Kidney (tissue), 14 donors: Measurements from ENCODE around the gene ADAM8. TPM values are rescaled to one million over a fixed set of nuclear protein-coding genes. Genes with fewer than 3 reads are reported as not detected.

Source experiments
- DNase-seq, 5 donors: peaks; one replicate each; pipeline ENCODE4 v3.0.0-alpha.2; 2013 to 2020
- FAIRE-seq: peaks from 2 replicates; lab custom pipeline; 2012; peaks lifted over from hg19 to GRCh38; lab: Jason Lieb, UNC
- H3K27ac ChIP-seq, 2 donors: one replicate each; pipeline ENCODE4 v1.7.0; 2013; ENCODE audit warnings: low read depth in 2 of 2, low read length in 2 of 2, inconsistent platforms in 1 of 2
- H3K27me3 ChIP-seq: one replicate; pipeline ENCODE4 v1.7.1; 2013; ENCODE audit warnings: low read length, inconsistent platforms; ENCODE audit not compliant: control insufficient read depth, insufficient read depth
- H3K36me3 ChIP-seq, 3 donors: one replicate each; pipeline versions ENCODE4 v1.7.0 to v1.7.1; 2013; ENCODE audit warnings: low read length in 3 of 3, control low read depth in 1 of 3, inconsistent platforms in 1 of 3; ENCODE audit not compliant: insufficient read depth in 3 of 3, control insufficient read depth in 2 of 3
- H3K4me1 ChIP-seq, 3 donors: one replicate each; pipeline versions ENCODE4 v1.7.0 to v1.7.1; 2013; ENCODE audit warnings: low read length in 3 of 3, inconsistent platforms in 1 of 3, low read depth in 1 of 3; ENCODE audit not compliant: control insufficient read depth in 2 of 3, insufficient read depth in 2 of 3
- H3K4me3 ChIP-seq, 3 donors: one replicate each; pipeline versions ENCODE4 v1.7.0 to v1.8.1; 2013; ENCODE audit warnings: low read length in 3 of 3, control low read depth in 1 of 3, inconsistent platforms in 1 of 3
- H3K9ac ChIP-seq, 3 donors: one replicate each; pipeline versions ENCODE4 v1.7.0 to v1.7.1; 2013; ENCODE audit warnings: low read length in 3 of 3, control low read depth in 1 of 3, inconsistent platforms in 1 of 3
- H3K9me3 ChIP-seq, 3 donors: one replicate each; pipeline versions ENCODE4 v1.7.0 to v1.7.1; 2013; ENCODE audit warnings: low read length in 3 of 3, control low read depth in 1 of 3, inconsistent platforms in 1 of 3; ENCODE audit not compliant: control insufficient read depth in 2 of 3, insufficient read depth in 1 of 3
- intact Hi-C: fragments of 100-400 bp; cut with DNase I; formaldehyde crosslinking; loops from one replicate; pipeline ENCODE4 v1.11.1; 2022
- polyA plus RNA-seq: library from polyadenylated mRNA; stranded (reverse); fragments of 350-450 nt; fragmentation: Illumina TruSeq; extraction: RNeasy Lipid Tissue Mini Kit (QIAGEN cat#74804); gene quantifications from one replicate; pipeline ENCODE4 v1.2.3, GENCODE V29; 2014; ENCODE audit warnings: low read depth, low replicate concordance; ENCODE audit not compliant: insufficient read depth
- total RNA-seq: library from RNA; stranded (reverse); fragmentation: NEBNext Ultra II Directional; extraction: Animal tissue kit (Norgen Biotek cat#: 25700); gene quantifications from one replicate; pipeline ENCODE4 v1.2.1, GENCODE V29; 2021
- TF ChIP-seq, protein P1 (sequence below): IDR thresholded peaks from 3 replicates; pipeline ENCODE4 v1.5.1; 2012; ENCODE audit warnings: mild to moderate bottlenecking, moderate library complexity, borderline replicate concordance; ENCODE audit not compliant: insufficient read depth; ENCODE audit errors: extremely low read depth
- donor health status: control.
- donor health status: control.
- donor health status: control.
- donor health status: control.
- donor health status: control.
- donor health status: DM: yes; HTN: yes; CAD: no.
- donor health status: Normal renal cell carcinoma (clear cell type).

ADAM8 gene
- total and polyA plus RNA-seq, 2 donors from 2014 or later, result 3.4 to 16.6 TPM

GRCh38 chr10:133277277-133277992, 767 bp upstream of the ADAM8 start:
- H3K9me3 ChIP-seq, result no peaks in the 10 kb centered on the region
- TF ChIP-seq, protein P1, sequence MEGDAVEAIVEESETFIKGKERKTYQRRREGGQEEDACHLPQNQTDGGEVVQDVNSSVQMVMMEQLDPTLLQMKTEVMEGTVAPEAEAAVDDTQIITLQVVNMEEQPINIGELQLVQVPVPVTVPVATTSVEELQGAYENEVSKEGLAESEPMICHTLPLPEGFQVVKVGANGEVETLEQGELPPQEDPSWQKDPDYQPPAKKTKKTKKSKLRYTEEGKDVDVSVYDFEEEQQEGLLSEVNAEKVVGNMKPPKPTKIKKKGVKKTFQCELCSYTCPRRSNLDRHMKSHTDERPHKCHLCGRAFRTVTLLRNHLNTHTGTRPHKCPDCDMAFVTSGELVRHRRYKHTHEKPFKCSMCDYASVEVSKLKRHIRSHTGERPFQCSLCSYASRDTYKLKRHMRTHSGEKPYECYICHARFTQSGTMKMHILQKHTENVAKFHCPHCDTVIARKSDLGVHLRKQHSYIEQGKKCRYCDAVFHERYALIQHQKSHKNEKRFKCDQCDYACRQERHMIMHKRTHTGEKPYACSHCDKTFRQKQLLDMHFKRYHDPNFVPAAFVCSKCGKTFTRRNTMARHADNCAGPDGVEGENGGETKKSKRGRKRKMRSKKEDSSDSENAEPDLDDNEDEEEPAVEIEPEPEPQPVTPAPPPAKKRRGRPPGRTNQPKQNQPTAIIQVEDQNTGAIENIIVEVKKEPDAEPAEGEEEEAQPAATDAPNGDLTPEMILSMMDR, result no peak
- FAIRE-seq, result no peak
- intact Hi-C loops, result no loop called here
- no peak overlapping the region for H3K27ac ChIP-seq
- peak in 3 of 5 donors; percentile 3 to 80 (median 67) for DNase-seq
- no peak overlapping the region for H3K4me3 ChIP-seq
- peaks cover 0 to 17% (median 6%) of the 10 kb centered on the region in 3 donors for H3K36me3 ChIP-seq
- H3K27me3 ChIP-seq, result no peaks in the 10 kb centered on the region
- no peaks in the 10 kb centered on the region for H3K4me1 ChIP-seq
- H3K9ac ChIP-seq, result no peak overlapping the region

- H3K4me1 ChIP-seq, result no peaks in the 10 kb centered on the region
- TF ChIP-seq, protein P1, result no peak
- H3K36me3 ChIP-seq, result peaks cover 0 to 8% (median 3%) of the 10 kb centered on the region in 3 donors
- intact Hi-C loops, result no loop called here
- H3K27me3 ChIP-seq, result no peaks in the 10 kb centered on the region
- DNase-seq (peak in 1 of 5 donors; percentile 74), FAIRE-seq (no peak)
- H3K9ac ChIP-seq, result no peak overlapping the region
- H3K4me3 ChIP-seq, result no peak overlapping the region
- no peaks in the 10 kb centered on the region for H3K9me3 ChIP-seq
- no peak overlapping the region for H3K27ac ChIP-seq
Observed at GRCh38 chr10:133276100-133276434, 601 bp downstream of the ADAM8 start.

GRCh38 chr10:133275684-133276092, 980 bp downstream of the ADAM8 start:
- peaks cover 0 to 8% (median 3%) of the 10 kb centered on the region in 3 donors for H3K36me3 ChIP-seq
- intact Hi-C loops, result no loop called here
- H3K27me3 ChIP-seq, result no peaks in the 10 kb centered on the region
- DNase-seq (peak in 4 of 5 donors; percentile 4 to 71 (median 36)), FAIRE-seq (no peak)
- H3K27ac ChIP-seq, result no peak overlapping the region
- H3K9ac ChIP-seq, result no peak overlapping the region
- H3K4me3 ChIP-seq, result no peak overlapping the region
- no peaks in the 10 kb centered on the region for H3K4me1 ChIP-seq
- no peaks in the 10 kb centered on the region for H3K9me3 ChIP-seq
- TF ChIP-seq, protein P1, result no peak
